Measurements from ENCODE around the gene ALKBH2.

The ALKBH2 gene

GRCh38 chr12:109131154-109132050 lies 38.1 kb upstream of the ALKBH2 start:
- DNase-seq (ENCODE audit: low spot score), result no peak
- in situ Hi-C loops (cut with MboI; ENCODE audit: low sequenced_read_pairs, unreplicated experiment), result no loop called here
- TF ChIP-seq CTCF (IDR thresholded peaks at IDR 0.05; ENCODE audit: borderline replicate concordance, control extremely low read depth, extremely low read depth, insufficient read depth, missing control alignments), result no peak

GRCh38 chr12:109130297-109131153 lies 37.3 kb upstream of the ALKBH2 start:
- no peak for DNase-seq (ENCODE audit: low spot score)
- in situ Hi-C loops (cut with MboI; ENCODE audit: low sequenced_read_pairs, unreplicated experiment), result no loop called here
- TF ChIP-seq CTCF (IDR thresholded peaks at IDR 0.05; ENCODE audit: borderline replicate concordance, control extremely low read depth, extremely low read depth, insufficient read depth, missing control alignments), result no peak

- DNase-seq (ENCODE audit: low spot score), result no peak
- in situ Hi-C loops (cut with MboI; ENCODE audit: low sequenced_read_pairs, unreplicated experiment), result no loop called here
- no peak for TF ChIP-seq CTCF (IDR thresholded peaks at IDR 0.05; ENCODE audit: borderline replicate concordance, control extremely low read depth, extremely low read depth, insufficient read depth, missing control alignments)
Observed at GRCh38 chr12:109127533-109128242, 34.4 kb upstream of the ALKBH2 start.

GRCh38 chr12:109126784-109127183 lies 33.5 kb upstream of the ALKBH2 start:
- DNase-seq (ENCODE audit: low spot score), result no peak
- in situ Hi-C loops (cut with MboI; ENCODE audit: low sequenced_read_pairs, unreplicated experiment), result no loop called here
- TF ChIP-seq CTCF (IDR thresholded peaks at IDR 0.05; ENCODE audit: borderline replicate concordance, control extremely low read depth, extremely low read depth, insufficient read depth, missing control alignments), result no peak

- no peak for DNase-seq (ENCODE audit: low spot score)
- TF ChIP-seq CTCF (IDR thresholded peaks at IDR 0.05; ENCODE audit: borderline replicate concordance, control extremely low read depth, extremely low read depth, insufficient read depth, missing control alignments), result no peak
- in situ Hi-C loops (cut with MboI; ENCODE audit: low sequenced_read_pairs, unreplicated experiment), result no loop called here
Observed at GRCh38 chr12:109125791-109126190, 32.5 kb upstream of the ALKBH2 start.
